OCI-M2 (cell line): Measurements from ENCODE around the gene ZBTB8B.
"Not testable (repeated sequence)": the region's sequence is repeated elsewhere in the genome, so short reads cannot be mapped to it uniquely, and the experiment has no call there.

ENCODE experiments used
- DNase-seq: peaks from one replicate; lab custom pipeline; 2025; ENCODE audit not compliant: unreplicated experiment; lab: John Stamatoyannopoulos, UW

Gene ZBTB8B

GRCh38 chr1:32464716-32465577 is at the start of gene ZBTB8B:
Gene ZBTB8B (plus strand): TSS chr1:32465072. CDS start chr1:32470625, 5,553 bp downstream.
- DNase-seq, result peak; percentile 13

- no peak for DNase-seq
These were observed 43.1 kb upstream of the ZBTB8B start for GRCh38 chr1:32421775-32422174.

- no peak for DNase-seq
These were observed 38.2 kb upstream of the ZBTB8B start for GRCh38 chr1:32426489-32427255.

- no peak for DNase-seq
These were observed 37.5 kb upstream of the ZBTB8B start for GRCh38 chr1:32427264-32427963.

- DNase-seq, result no peak
These were observed 33.0 kb upstream of the ZBTB8B start for GRCh38 chr1:32431736-32432400.

GRCh38 chr1:32438136-32438535 is 26.7 kb upstream of the ZBTB8B start:
- no peak for DNase-seq

GRCh38 chr1:32438777-32439176 is 26.1 kb upstream of the ZBTB8B start:
- DNase-seq, result not testable (repeated sequence)

- not testable (repeated sequence) for DNase-seq
These were observed 23.4 kb upstream of the ZBTB8B start for GRCh38 chr1:32441467-32441866.

GRCh38 chr1:32447469-32448185 is 17.2 kb upstream of the ZBTB8B start:
- DNase-seq, result no peak

GRCh38 chr1:32448186-32448772 is 16.6 kb upstream of the ZBTB8B start:
- DNase-seq, result peak; percentile 50

GRCh38 chr1:32448773-32449456 is 16.0 kb upstream of the ZBTB8B start:
- no peak for DNase-seq

- not testable (repeated sequence) for DNase-seq
These were observed 15.4 kb upstream of the ZBTB8B start for GRCh38 chr1:32449457-32449831.

- no peak for DNase-seq
These were observed 10.1 kb upstream of the ZBTB8B start for GRCh38 chr1:32454726-32455125.

- no peak for DNase-seq
These were observed 8.9 kb upstream of the ZBTB8B start for GRCh38 chr1:32455958-32456357.

- DNase-seq, result not testable (repeated sequence)
These were observed 6.1 kb upstream of the ZBTB8B start for GRCh38 chr1:32458798-32459197.

GRCh38 chr1:32462977-32463376 is 1.9 kb upstream of the ZBTB8B start:
- DNase-seq, result not testable (repeated sequence)

- DNase-seq, result no peak
These were observed 619 bp upstream of the ZBTB8B start for GRCh38 chr1:32464191-32464715.

GRCh38 chr1:32465578-32465933 is 684 bp downstream of the ZBTB8B start:
- no peak for DNase-seq

- DNase-seq, result no peak
These were observed 1.9 kb downstream of the ZBTB8B start for GRCh38 chr1:32466761-32467160.
